Hematopoietic multipotent progenitor cell treated with erythropoietin and hydrocortisone succinate and interleukin-3 and kit ligand, for 8 days (in vitro differentiated cells): Measurements from ENCODE around the gene SEMA6D.

Experiments
- DNase-seq: peaks from one replicate; pipeline ENCODE4 v3.0.0-alpha.2; 2015

SEMA6D gene

GRCh38 chr15:47717036-47717612 is at the start of gene SEMA6D:
TSS of gene SEMA6D (plus strand) at chr15:47717505. CDS start at chr15:47759799, 42,294 bp downstream.
- DNase-seq = no peak

- no peak for DNase-seq
Observed at GRCh38 chr15:47669221-47669620, 48.1 kb upstream of the SEMA6D start.

GRCh38 chr15:47670365-47670764 is 46.9 kb upstream of the SEMA6D start:
- DNase-seq = no peak

- no peak for DNase-seq
Observed at GRCh38 chr15:47673232-47673761, 44.0 kb upstream of the SEMA6D start.

- DNase-seq = no peak
Observed at GRCh38 chr15:47674586-47675232, 42.6 kb upstream of the SEMA6D start.

- DNase-seq = no peak
Observed at GRCh38 chr15:47675735-47676134, 41.6 kb upstream of the SEMA6D start.

GRCh38 chr15:47678040-47678439 is 39.3 kb upstream of the SEMA6D start:
- DNase-seq = no peak

- DNase-seq = no peak
Observed at GRCh38 chr15:47682661-47683060, 34.6 kb upstream of the SEMA6D start.

- no peak for DNase-seq
Observed at GRCh38 chr15:47685141-47685870, 32.0 kb upstream of the SEMA6D start.

GRCh38 chr15:47688573-47689086 is 28.7 kb upstream of the SEMA6D start:
- DNase-seq = no peak

GRCh38 chr15:47689660-47690059 is 27.6 kb upstream of the SEMA6D start:
- DNase-seq = no peak

GRCh38 chr15:47691882-47692281 is 25.4 kb upstream of the SEMA6D start:
- DNase-seq = no peak

- DNase-seq = no peak
Observed at GRCh38 chr15:47696351-47696750, 21.0 kb upstream of the SEMA6D start.

GRCh38 chr15:47705281-47705997 is 11.9 kb upstream of the SEMA6D start:
- DNase-seq = no peak

GRCh38 chr15:47707391-47707790 is 9.9 kb upstream of the SEMA6D start:
- DNase-seq = no peak

GRCh38 chr15:47708161-47708980 is 8.9 kb upstream of the SEMA6D start:
- DNase-seq = no peak

- DNase-seq = peak; percentile 17
Observed at GRCh38 chr15:47711655-47712054, 5.7 kb upstream of the SEMA6D start.

GRCh38 chr15:47715402-47715801 is 1.9 kb upstream of the SEMA6D start:
- no peak for DNase-seq

GRCh38 chr15:47715856-47716445 is 1.4 kb upstream of the SEMA6D start:
- no peak for DNase-seq

- no peak for DNase-seq
Observed at GRCh38 chr15:47716516-47716915, 789 bp upstream of the SEMA6D start.
